ENCODE data around the gene UMODL1.

- TF ChIP-seq CTCF (IDR thresholded peaks at IDR 0.05; ENCODE audit: borderline replicate concordance, extremely low read depth, low read length, poor library complexity, severe bottlenecking) (no peak), EZH2 (IDR thresholded peaks at IDR 0.05; ENCODE audit: borderline replicate concordance, low read depth, low read length, severe bottlenecking) (no peak)
Observed at GRCh38 chr21:42163511-42163863, 92.4 kb downstream of the UMODL1 start.
